22Rv1 (cell line): Measurements from ENCODE around the gene APOBEC3A.
A peak's percentile ranks its signal among the peaks of the same experiment; 100 is the strongest.
"Not testable (repeated sequence)": the region's sequence is repeated elsewhere in the genome, so short reads cannot be mapped to it uniquely, and the experiment has no call there.

Experiments used
- H3K27ac ChIP-seq: fragments of 450-650 bp; 2 replicates; pipeline ENCODE4 v1.5.1; 2017
- CTCF ChIP-seq: fragments of 450-650 bp; IDR thresholded peaks from 2 replicates; pipeline ENCODE4 v1.5.1; 2017; ENCODE audit warnings: mild to moderate bottlenecking
- ZFX ChIP-seq: fragments of 450-650 bp; IDR thresholded peaks from 2 replicates; pipeline ENCODE4 v1.6.1; 2017; ENCODE audit warnings: antibody characterized with exemption, borderline replicate concordance

The APOBEC3A gene

GRCh38 chr22:39003165-39003638 lies 45.8 kb downstream of the APOBEC3A start:
- TF ChIP-seq CTCF = peak; percentile 85
- TF ChIP-seq ZFX = no peak
- no peak overlapping the region for H3K27ac ChIP-seq

GRCh38 chr22:39007177-39007576 lies 49.8 kb downstream of the APOBEC3A start:
- TF ChIP-seq ZFX = no peak
- TF ChIP-seq CTCF = no peak
- no peak overlapping the region for H3K27ac ChIP-seq

GRCh38 chr22:39008271-39008850 lies 51.0 kb downstream of the APOBEC3A start:
- H3K27ac ChIP-seq = not testable (repeated sequence)

GRCh38 chr22:39010946-39011345 lies 53.5 kb downstream of the APOBEC3A start:
- H3K27ac ChIP-seq = no peak overlapping the region
- TF ChIP-seq ZFX (no peak), CTCF (no peak)
